T-cell (primary cell): Measurements from ENCODE around the gene SLC43A3. TPM values are rescaled to one million over a fixed set of nuclear protein-coding genes. Genes with fewer than 3 reads are reported as not detected.
A peak's percentile ranks its signal among the peaks of the same experiment; 100 is the strongest.

Experiments
- ATAC-seq, 4 experiments: fragments of 200-7000 bp in 3 of 4; fragments of 150-1000 bp in 1 of 4; cut with Tn5 transposase; replicated peaks in 1 of 4; 1 replicate in 3 of 4; 2 replicates in 1 of 4; pipeline ENCODE4 v1.10.0; 2021; ENCODE audit warnings: moderate library complexity in 3 of 4, mild to moderate bottlenecking in 2 of 4, moderate number of reproducible peaks in 1 of 4
- CTCF ChIA-PET, 2 donors: fragments of 300-600 bp; sonication (Branson Sonifier 250); formaldehyde crosslinking; loops; one replicate each; lab custom pipeline; 2022; ENCODE audit warnings: antibody characterized with exemption in 2 of 2; lab: Charles Lee
- POLR2A ChIA-PET, 2 donors: fragments of 300-600 bp; sonication (Branson Sonifier 250); formaldehyde crosslinking; loops; one replicate each; lab custom pipeline; 2022; ENCODE audit warnings: antibody characterized with exemption in 2 of 2; lab: Charles Lee
- DNase-seq, 35 experiments: peaks; one replicate each; pipeline versions ENCODE4 v3.0.0 to v3.0.0-alpha.2; 2013 to 2023
- H3K27ac ChIP-seq: one replicate; pipeline ENCODE4 v1.5.1; 2013; ENCODE audit warnings: low read length
- H3K27me3 ChIP-seq, 2 experiments: replicated peaks in 1 of 2; 1 replicate in 1 of 2; 2 replicates in 1 of 2; pipeline versions ENCODE4 v1.6.1 to v1.7.0; 2013; ENCODE audit warnings: low read length in 1 of 2, mixed read lengths in 1 of 2; ENCODE audit not compliant: control insufficient read depth in 2 of 2, insufficient read depth in 2 of 2; ENCODE audit errors: extremely low read depth in 1 of 2
- H3K36me3 ChIP-seq, 2 donors: 1 replicate in 1 of 2; 2 replicates in 1 of 2; pipeline versions ENCODE4 v1.6.1 to v1.7.0; 2013; ENCODE audit warnings: low read length in 1 of 2; ENCODE audit not compliant: control insufficient read depth in 2 of 2, insufficient read depth in 1 of 2; ENCODE audit errors: extremely low read depth in 1 of 2
- H3K4me1 ChIP-seq, 2 experiments: 1 replicate in 1 of 2; 2 replicates in 1 of 2; pipeline versions ENCODE4 v1.6.1 to v1.7.0; 2013; ENCODE audit warnings: low read length in 2 of 2, mixed read lengths in 1 of 2; ENCODE audit not compliant: insufficient read depth in 2 of 2, control insufficient read depth in 1 of 2; ENCODE audit errors: extremely low read depth in 1 of 2
- H3K4me3 ChIP-seq, 2 donors: 1 replicate in 1 of 2; 2 replicates in 1 of 2; pipeline versions ENCODE4 v1.5.1 to v1.7.0; 2013; ENCODE audit warnings: mild to moderate bottlenecking in 2 of 2, low read length in 1 of 2, moderate library complexity in 1 of 2; ENCODE audit not compliant: control insufficient read depth in 1 of 2; ENCODE audit errors: extremely low read depth in 1 of 2
- H3K9me3 ChIP-seq: 2 replicates; pipeline ENCODE4 v1.7.0; 2013
- H3K27ac Mint-ChIP-seq, 2 donors: one replicate each; pipeline ENCODE4 v1.8.0; 2020 to 2021; ENCODE audit warnings: mild to moderate bottlenecking in 2 of 2, mixed read lengths in 2 of 2
- H3K27me3 Mint-ChIP-seq, 2 donors: one replicate each; pipeline ENCODE4 v1.8.0; 2021 to 2022; ENCODE audit warnings: mixed read lengths in 2 of 2
- H3K36me3 Mint-ChIP-seq: one replicate; pipeline ENCODE4 v1.8.0; 2021; ENCODE audit warnings: mixed read lengths
- H3K4me1 Mint-ChIP-seq, 3 donors: one replicate each; pipeline ENCODE4 v1.8.0; 2020 to 2022; ENCODE audit warnings: mixed read lengths in 3 of 3, mild to moderate bottlenecking in 1 of 3
- H3K4me3 Mint-ChIP-seq, 3 donors: one replicate each; pipeline ENCODE4 v1.8.0; 2020 to 2022; ENCODE audit warnings: mild to moderate bottlenecking in 3 of 3, mixed read lengths in 3 of 3, moderate library complexity in 3 of 3
- H3K9me3 Mint-ChIP-seq, 3 donors: one replicate each; pipeline ENCODE4 v1.8.0; 2020 to 2022; ENCODE audit warnings: mixed read lengths in 3 of 3
- WGBS: methylation state at CpG from one replicate; pipeline ENCODE4 v1.1.5; 2013; ENCODE audit warnings: missing lambda C conversion rate; ENCODE audit not compliant: insufficient coverage; 5-methylcytosine and 5-hydroxymethylcytosine counted together
- total RNA-seq, 35 experiments: library from RNA in 6 of 35; stranded (reverse) in 6 of 35; fragments of 120-200 nt in 1 of 35; gene quantifications; one replicate each; pipeline versions ENCODE4 v1.2.1 to v1.2.4 and lab custom pipeline; 2013 to 2026

Gene SLC43A3
- total RNA-seq, 5 donors from 2014 or later (not counting 1 experiment from before 2014, with no cell fraction given), result 9.9 to 18.1 (median 13.6) TPM

- peaks cover 13 to 37% of the 10 kb centered on the region in 2 experiments for H3K4me1 ChIP-seq
- peaks cover 0 to 34% of the 10 kb centered on the region in 2 experiments for H3K27me3 ChIP-seq
- peak overlapping the region; percentile 61 to 76 for H3K27ac Mint-ChIP-seq
- no peaks in the 10 kb centered on the region for H3K9me3 Mint-ChIP-seq
- H3K27me3 Mint-ChIP-seq, result peaks cover 0 to 39% of the 10 kb centered on the region in 2 donors
- H3K4me1 Mint-ChIP-seq, result peaks cover 27 to 32% (median 29%) of the 10 kb centered on the region in 3 donors
- ATAC-seq, result peak; percentile 59 to 81 (median 79)
- peak overlapping the region in 1 of 3 donors; percentile 81 for H3K4me3 Mint-ChIP-seq
- no peak overlapping the region for H3K4me3 ChIP-seq
- no peaks in the 10 kb centered on the region for H3K9me3 ChIP-seq
- ChIA-PET POLR2A (interaction anchor here in 1 of 2 donors (0.6 kb wide), 1 partner anchor 40 kb away, joined by 6 read pairs; no protein-coding TSS in a partner anchor), CTCF (interaction anchor here (0.6 to 1.9 kb wide), 8 partner anchors 16 to 1537 kb away, joined by 3 to 12 read pairs (median 4); no protein-coding TSS in a partner anchor)
- no peaks in the 10 kb centered on the region for H3K36me3 ChIP-seq
- 28% methylated on average over 9 of the region's 9 CpGs for WGBS
- H3K36me3 Mint-ChIP-seq, result no peaks in the 10 kb centered on the region
- peak in 25 of 35 experiments; percentile 11 to 63 (median 37) for DNase-seq
- no peak overlapping the region for H3K27ac ChIP-seq
These were observed 47.3 kb upstream of the SLC43A3 start for GRCh38 chr11:57474017-57474802.

GRCh38 chr11:57473285-57473841 is 46.4 kb upstream of the SLC43A3 start:
- CTCF ChIA-PET, result interaction anchor here (0.6 to 1.9 kb wide), 7 partner anchors 9 to 1538 kb away, joined by 3 to 10 read pairs (median 3); no protein-coding TSS in a partner anchor
- Mint-ChIP-seq H3K27ac (peak overlapping the region in 1 of 2 donors; percentile 34), H3K27me3 (peaks cover 0 to 39% of the 10 kb centered on the region in 2 donors), H3K36me3 (no peaks in the 10 kb centered on the region), H3K4me1 (peaks cover 28 to 32% (median 29%) of the 10 kb centered on the region in 3 donors), H3K4me3 (peak overlapping the region in 1 of 3 donors; percentile 81), H3K9me3 (no peaks in the 10 kb centered on the region)
- POLR2A ChIA-PET, result no interaction called here
- ATAC-seq (no peak), DNase-seq (no peak)
- no peak overlapping the region for H3K4me3 ChIP-seq
- no peaks in the 10 kb centered on the region for H3K9me3 ChIP-seq
- H3K4me1 ChIP-seq, result peaks cover 13 to 37% of the 10 kb centered on the region in 2 experiments
- no peak overlapping the region for H3K27ac ChIP-seq
- WGBS, result 61% methylated on average over 6 of the region's 6 CpGs
- H3K36me3 ChIP-seq, result no peaks in the 10 kb centered on the region
- peaks cover 0 to 34% of the 10 kb centered on the region in 2 experiments for H3K27me3 ChIP-seq

GRCh38 chr11:57471496-57471895 is 44.6 kb upstream of the SLC43A3 start:
- Histone ChIP-seq H3K4me3 (no peak overlapping the region), H3K36me3 (no peaks in the 10 kb centered on the region), H3K4me1 (peaks cover 13 to 29% of the 10 kb centered on the region in 2 experiments), H3K27me3 (peaks cover 0 to 25% of the 10 kb centered on the region in 2 experiments), H3K9me3 (no peaks in the 10 kb centered on the region), H3K27ac (no peak overlapping the region)
- 100% methylated on average over 1 of the region's 3 CpGs for WGBS
- peaks cover 26 to 35% (median 32%) of the 10 kb centered on the region in 3 donors for H3K4me1 Mint-ChIP-seq
- H3K27me3 Mint-ChIP-seq, result peaks cover 0 to 34% of the 10 kb centered on the region in 2 donors
- POLR2A ChIA-PET, result no interaction called here
- no peak overlapping the region for H3K27ac Mint-ChIP-seq
- H3K36me3 Mint-ChIP-seq, result no peaks in the 10 kb centered on the region
- H3K9me3 Mint-ChIP-seq, result no peaks in the 10 kb centered on the region
- CTCF ChIA-PET, result interaction anchor here (0.5 to 1.3 kb wide), 3 partner anchors 10 to 22 kb away, joined by 3 to 4 read pairs (median 4); no protein-coding TSS in a partner anchor
- DNase-seq, result no peak
- no peak overlapping the region for H3K4me3 Mint-ChIP-seq
- ATAC-seq, result no peak

- no peak overlapping the region for H3K27ac Mint-ChIP-seq
- Histone ChIP-seq H3K4me1 (peaks cover 0 to 9% of the 10 kb centered on the region in 2 experiments), H3K4me3 (no peak overlapping the region), H3K36me3 (no peaks in the 10 kb centered on the region), H3K9me3 (no peaks in the 10 kb centered on the region), H3K27me3 (peaks cover 0 to 14% of the 10 kb centered on the region in 2 experiments), H3K27ac (no peak overlapping the region)
- 100% methylated on average over 1 of the region's 5 CpGs for WGBS
- H3K27me3 Mint-ChIP-seq, result peaks cover 0 to 23% of the 10 kb centered on the region in 2 donors
- no peaks in the 10 kb centered on the region for H3K9me3 Mint-ChIP-seq
- DNase-seq (no peak), ATAC-seq (no peak)
- no peak overlapping the region for H3K4me3 Mint-ChIP-seq
- POLR2A ChIA-PET, result no interaction called here
- CTCF ChIA-PET, result interaction anchor here in 1 of 2 donors (1.0 kb wide), 1 partner anchor 11 kb away, joined by 3 read pairs; no protein-coding TSS in a partner anchor
- H3K36me3 Mint-ChIP-seq, result no peaks in the 10 kb centered on the region
- H3K4me1 Mint-ChIP-seq, result peaks cover 10 to 21% (median 13%) of the 10 kb centered on the region in 3 donors
These were observed 42.3 kb upstream of the SLC43A3 start for GRCh38 chr11:57469268-57469667.

- WGBS, result 53% methylated on average over 3 of the region's 4 CpGs
- H3K36me3 ChIP-seq, result no peaks in the 10 kb centered on the region
- no peaks in the 10 kb centered on the region for H3K4me1 ChIP-seq
- no peak overlapping the region for H3K27ac ChIP-seq
- Mint-ChIP-seq H3K27me3 (peaks cover 0 to 18% of the 10 kb centered on the region in 2 donors), H3K4me1 (peaks cover 4 to 11% (median 4%) of the 10 kb centered on the region in 3 donors), H3K36me3 (no peaks in the 10 kb centered on the region), H3K9me3 (no peaks in the 10 kb centered on the region), H3K27ac (no peak overlapping the region), H3K4me3 (no peak overlapping the region)
- ATAC-seq (no peak), DNase-seq (no peak)
- peaks cover 0 to 11% of the 10 kb centered on the region in 2 experiments for H3K27me3 ChIP-seq
- H3K9me3 ChIP-seq, result no peaks in the 10 kb centered on the region
- POLR2A ChIA-PET, result no interaction called here
- CTCF ChIA-PET, result interaction anchor here in 1 of 2 donors (0.9 kb wide), 1 partner anchor 25 kb away, joined by 3 read pairs; no protein-coding TSS in a partner anchor
- no peak overlapping the region for H3K4me3 ChIP-seq
These were observed 41.4 kb upstream of the SLC43A3 start for GRCh38 chr11:57468276-57468675.
